GM19238 (cell line): ENCODE data around the gene NMUR1.
"Not testable (repeated sequence)": the region's sequence is repeated elsewhere in the genome, so short reads cannot be mapped to it uniquely, and the experiment has no call there.

Experiments used
- DNase-seq: peaks from one replicate; pipeline ENCODE4 v3.0.0; 2011; ENCODE audit warnings: low spot score; ENCODE audit not compliant: insufficient read length

The NMUR1 gene, protein sequence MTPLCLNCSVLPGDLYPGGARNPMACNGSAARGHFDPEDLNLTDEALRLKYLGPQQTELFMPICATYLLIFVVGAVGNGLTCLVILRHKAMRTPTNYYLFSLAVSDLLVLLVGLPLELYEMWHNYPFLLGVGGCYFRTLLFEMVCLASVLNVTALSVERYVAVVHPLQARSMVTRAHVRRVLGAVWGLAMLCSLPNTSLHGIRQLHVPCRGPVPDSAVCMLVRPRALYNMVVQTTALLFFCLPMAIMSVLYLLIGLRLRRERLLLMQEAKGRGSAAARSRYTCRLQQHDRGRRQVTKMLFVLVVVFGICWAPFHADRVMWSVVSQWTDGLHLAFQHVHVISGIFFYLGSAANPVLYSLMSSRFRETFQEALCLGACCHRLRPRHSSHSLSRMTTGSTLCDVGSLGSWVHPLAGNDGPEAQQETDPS

DNA sequence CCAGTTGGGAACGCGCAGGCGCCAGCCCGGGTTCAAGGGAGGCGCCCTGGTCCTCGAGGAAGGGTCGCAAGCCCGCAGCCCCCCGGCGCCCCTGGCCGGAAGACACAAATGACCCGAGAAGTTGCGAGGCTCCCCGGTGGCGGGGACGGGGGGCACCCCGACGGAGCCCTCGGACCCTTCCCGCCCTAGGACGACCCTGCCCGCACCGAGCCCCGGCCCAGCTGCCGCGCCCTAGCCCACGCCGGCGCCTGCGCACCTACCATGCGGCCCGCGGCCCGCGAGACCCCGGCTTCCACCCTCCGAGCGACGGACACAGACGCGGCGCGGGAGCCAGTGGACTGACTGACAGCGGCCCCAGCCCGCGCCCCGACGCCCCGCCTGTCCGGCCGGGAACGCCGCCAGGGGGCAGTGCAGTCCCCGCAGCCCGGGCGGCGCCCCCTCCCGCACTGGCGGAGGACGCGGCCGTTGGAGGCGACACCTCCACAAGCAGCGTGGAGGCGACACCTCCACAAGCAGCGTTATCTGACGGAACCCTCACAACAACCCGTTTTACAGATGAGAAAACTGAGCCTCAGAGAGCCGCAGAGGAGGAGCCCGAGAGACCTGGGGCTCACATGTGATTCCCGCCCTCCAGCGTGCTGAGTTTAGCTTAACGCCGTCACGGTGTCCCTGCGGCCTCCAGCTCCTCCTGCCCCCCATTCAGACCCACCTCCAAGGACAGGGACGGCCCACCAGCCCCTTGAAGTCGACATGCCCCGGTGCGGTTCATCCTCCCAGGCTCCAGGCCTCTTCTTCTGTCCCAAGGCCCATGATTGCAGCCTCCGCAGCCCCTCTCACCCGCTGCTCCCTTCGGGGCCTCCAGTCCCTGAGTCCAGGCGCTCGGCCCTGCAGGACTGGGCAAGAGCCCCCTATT, at the start of gene NMUR1:
TSS of gene NMUR1 (minus strand) at position 347 of the 913 bp plus-strand sequence. CDS start at position 263, 84 bp downstream.
- peak; percentile 61 for DNase-seq

DNA sequence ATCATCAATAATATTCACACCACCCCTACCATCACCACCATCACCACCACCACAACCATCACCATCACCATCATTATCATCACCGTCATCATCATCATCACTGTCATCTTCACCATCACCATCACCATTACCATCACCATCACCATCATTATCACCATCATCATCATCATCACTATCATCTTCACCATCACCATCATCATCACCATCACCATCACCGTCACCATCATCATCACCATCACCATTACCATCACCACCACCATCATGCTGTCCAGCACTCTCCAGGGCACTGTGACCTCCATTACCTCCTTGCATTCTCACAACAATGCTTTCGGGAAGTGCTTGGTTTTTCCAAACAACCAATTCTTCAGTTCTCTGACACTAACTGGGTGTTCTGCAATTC, 49.3 kb upstream of the NMUR1 start:
- no peak for DNase-seq

DNA sequence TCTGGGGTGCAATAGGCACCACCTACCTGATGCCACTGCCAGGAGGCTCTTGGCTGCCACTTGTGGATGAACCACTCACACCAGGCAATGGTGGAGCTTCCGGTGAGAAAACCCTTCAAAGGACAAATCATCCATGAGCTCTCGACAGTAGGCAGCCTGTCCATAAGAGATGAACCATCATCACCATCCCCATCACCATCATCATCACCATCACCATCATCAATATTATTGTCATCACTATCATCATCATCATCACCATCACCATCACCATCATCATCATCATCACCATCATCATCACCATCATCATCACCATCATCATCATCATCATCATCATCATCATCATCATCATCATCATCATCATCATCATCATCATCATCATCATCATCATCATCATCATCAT, 48.4 kb upstream of the NMUR1 start:
- DNase-seq: not testable (repeated sequence)

DNA sequence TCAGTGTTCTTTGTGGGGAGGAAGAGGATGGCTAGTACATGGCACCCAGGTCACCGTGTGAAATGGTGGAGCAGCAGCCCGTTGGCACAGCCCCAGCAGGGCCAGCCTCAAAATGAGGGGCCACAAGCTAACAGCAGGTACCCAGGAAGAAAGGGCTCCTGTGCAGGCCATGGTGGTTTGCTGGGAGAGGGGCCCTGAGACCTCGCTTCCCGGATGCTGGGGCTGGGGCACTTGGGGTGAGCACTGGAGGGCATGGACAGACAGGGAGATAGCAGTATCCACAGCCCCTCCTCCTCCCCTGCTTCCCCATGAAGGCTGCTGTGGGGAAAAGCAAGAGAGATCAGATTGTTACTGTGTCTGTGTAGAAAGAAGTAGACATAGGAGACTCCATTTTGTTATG, 46.2 kb upstream of the NMUR1 start:
- no peak for DNase-seq

DNA sequence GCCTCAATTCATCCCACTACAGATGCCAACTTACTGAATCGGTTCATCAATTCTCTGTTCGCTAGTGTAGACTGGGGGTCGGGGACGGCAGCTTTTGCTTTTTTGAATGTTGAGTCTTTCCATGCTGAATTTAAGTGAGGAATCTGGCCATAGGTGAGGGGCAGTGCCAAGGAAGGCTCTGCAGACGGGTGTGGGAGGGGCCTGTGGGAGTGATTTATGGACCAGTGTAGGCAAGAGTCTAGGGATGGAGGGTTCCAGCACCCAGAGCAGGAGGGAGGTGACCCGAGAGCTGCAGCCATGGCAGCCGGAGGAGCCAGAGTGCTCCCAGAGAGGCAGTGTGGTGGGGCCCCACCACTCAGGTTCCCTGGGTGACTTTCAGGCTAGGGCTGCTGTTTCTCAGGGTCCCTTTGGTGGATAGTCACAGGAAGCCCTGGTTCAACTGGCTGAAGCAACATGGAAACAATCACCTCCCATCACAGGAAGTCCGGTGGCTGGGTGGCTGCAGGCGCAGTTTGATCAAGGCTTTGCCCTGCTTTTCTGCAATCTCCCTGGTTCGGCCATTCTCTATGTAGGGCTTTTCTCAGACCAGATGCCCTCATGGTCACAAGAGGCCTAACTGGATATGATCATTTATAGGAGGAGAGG, 45.5 kb upstream of the NMUR1 start:
- no peak for DNase-seq

DNA sequence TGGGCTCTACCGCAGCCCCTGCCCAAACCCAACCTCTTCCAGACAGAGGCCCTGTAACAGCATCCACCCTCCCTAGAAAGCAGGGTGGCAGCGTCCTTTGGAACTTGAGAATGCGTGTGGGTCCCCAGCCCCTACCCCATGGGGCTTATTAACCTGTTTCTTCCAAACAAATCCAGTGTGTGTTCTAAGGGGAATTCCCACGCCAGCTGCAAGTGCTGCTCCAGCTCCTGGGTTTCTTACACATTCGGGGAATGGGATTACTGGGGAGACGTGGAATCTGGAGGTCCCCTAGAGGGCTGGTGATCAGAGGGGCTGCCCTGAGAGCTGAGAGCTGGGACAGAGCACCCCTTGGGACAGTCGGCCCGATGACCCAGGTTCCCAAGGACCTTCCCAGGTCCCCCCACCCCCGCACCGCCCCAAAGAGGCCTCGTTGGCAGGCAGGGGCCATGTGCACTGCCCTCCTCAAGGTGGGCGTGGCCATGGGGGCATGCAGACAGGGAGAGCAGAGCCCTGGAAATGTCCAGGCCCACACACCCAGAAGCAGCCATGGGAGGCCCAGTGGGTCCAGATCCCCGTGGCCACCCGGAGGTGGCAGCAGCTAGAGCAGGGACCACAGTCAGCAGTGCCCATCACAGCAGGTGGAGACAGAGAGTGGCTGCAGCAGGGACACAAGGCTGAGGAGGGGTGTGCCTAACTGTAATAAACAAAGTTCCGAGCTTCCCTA, 43.6 kb upstream of the NMUR1 start:
- DNase-seq: no peak

DNA sequence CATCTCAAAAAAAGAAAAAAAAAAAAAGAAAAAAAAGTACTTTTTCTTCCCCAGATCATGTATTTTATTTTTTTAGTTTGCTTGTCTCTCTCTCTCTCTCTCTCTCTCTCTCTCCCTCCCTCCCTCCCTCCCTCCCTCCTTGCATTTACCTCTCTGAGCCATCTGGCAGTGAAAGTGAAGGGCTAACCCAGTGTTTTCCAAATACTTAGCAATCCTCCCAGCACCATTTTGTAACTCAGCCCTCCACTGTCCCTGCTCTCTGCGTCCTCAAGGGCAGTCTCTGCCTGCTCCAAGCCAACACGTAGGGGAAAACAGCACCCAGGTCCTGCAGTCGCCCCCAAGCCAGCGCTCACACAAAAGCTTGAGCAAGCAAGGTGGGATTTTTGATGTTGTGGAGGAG, 42.9 kb upstream of the NMUR1 start:
- DNase-seq: no peak

DNA sequence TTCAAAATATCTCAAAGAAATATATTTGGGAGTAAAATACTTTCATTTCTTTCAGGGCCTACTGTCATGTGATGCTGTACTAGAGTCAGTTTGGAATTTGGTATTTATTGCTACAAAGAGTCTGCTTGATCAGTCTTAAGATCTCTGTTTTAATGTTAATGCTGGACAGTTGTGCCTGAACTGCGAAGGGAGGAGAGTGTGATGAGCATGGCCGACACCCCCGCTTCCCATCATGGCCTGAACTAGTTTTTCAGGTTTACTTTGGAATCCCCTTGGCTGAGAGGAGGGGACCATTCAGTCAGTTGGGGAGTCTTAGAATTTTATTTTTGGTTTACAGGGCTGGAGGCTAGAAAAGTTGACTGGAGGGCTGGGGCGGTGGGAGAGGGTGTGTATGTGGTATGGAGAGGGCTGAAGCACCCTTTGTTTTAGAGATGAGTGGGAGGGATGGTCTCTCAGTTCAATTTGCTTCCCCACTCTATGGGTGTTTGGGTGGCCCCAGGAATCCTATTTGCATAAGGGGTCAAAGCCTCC, 41.5 kb upstream of the NMUR1 start:
- DNase-seq: no peak

DNA sequence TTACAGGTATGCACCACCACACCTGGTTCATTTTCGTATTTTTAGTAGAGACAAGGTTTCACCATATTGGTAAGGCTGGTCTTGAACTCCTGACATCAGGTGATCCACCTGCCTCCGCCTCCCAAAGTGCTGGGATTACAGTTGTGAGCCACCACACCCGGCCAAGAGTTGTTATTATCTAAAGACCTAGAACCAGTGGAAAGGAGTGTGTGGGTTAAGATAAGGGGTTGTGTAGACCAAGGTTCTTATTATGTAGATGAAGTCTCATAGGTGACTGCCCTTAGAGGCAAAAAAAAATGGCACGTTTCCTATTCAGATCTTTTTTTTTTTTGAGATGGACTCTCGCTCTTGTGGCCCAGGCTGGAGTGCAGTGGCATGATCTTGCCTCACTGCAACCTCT, 40.7 kb upstream of the NMUR1 start:
- DNase-seq: not testable (repeated sequence)

DNA sequence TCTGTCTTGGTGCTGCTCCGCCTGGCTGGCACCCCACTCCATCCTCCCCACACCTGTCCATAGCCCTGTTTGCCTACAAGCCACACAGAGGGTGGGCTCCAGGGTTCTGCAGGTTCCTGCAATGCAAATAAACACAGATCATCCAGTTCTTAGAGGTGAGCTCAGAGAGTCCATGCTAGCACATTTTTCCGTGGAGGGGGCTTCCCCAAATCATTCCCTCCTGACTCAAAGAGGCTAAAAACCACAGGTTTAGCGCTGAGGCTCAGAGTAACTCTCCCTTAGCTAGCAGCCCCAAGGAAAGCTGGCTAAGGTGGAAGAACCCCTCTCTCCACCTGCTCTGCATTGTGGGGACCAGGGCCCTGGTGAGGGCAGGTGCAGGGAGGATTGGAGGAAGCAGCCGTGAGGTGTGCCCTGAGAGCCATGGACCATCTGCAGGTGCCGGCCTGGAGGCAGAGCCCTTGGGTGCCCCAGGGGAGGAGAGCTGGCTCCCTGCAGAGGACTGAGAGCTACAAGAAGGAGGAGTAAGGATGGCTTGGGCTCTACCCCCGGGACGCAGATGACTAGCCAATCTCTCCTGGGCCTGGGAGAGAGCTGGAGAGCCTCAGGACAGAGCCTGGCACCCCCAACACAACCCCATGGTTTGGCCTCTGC, 38.7 kb upstream of the NMUR1 start:
- no peak for DNase-seq

DNA sequence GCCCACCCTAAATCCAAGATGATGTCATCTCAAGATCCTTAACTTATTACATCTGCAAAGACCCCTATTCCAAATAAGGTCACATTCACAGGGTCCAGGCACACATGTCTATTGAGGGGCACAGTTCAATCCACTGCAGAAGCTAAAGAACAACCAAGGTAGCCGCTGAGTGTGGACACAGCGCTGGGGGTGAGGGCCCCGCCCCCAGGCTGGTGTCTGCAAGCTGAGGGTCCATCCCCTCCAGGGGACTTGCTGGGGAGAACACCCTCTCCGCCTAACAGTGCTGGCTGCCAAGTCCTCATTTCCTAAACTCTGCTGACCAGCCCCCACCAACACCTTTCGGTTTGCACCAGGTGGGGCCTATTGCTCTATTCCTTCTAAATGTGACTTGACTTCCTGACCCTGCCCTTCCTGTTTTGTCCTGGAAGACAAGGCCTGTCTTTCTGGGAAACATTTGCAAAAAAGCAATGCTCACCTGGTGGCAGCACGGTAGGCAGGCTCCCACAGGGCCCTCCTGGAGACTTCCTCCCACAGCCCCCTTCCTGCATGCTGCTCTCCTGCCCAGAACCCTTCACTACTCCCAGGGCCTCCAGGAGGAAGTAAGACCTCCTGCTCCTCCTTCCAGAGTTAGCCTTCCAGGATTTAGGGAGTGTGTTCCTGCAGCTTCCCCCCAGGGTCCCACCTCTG, 38.0 kb upstream of the NMUR1 start:
- DNase-seq: no peak

DNA sequence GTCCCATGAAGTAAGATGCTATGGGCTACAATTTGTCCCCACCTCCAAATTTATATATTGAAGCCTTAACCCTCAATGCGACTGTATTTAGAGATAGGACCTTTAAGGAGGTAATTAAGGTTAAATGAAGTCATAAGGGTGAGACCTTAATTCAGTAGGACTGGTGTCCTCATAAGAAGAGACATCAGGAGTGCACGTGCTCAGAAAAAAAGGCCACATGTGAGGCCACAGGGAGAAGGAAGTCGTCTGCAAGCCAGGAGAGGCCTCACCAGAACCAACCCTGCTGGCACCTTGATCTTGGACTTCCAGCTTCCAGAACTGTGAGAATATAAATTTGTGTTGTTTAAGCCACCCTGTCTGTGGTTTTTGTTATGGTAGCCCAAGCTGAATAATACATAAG, 36.9 kb upstream of the NMUR1 start:
- DNase-seq: no peak

DNA sequence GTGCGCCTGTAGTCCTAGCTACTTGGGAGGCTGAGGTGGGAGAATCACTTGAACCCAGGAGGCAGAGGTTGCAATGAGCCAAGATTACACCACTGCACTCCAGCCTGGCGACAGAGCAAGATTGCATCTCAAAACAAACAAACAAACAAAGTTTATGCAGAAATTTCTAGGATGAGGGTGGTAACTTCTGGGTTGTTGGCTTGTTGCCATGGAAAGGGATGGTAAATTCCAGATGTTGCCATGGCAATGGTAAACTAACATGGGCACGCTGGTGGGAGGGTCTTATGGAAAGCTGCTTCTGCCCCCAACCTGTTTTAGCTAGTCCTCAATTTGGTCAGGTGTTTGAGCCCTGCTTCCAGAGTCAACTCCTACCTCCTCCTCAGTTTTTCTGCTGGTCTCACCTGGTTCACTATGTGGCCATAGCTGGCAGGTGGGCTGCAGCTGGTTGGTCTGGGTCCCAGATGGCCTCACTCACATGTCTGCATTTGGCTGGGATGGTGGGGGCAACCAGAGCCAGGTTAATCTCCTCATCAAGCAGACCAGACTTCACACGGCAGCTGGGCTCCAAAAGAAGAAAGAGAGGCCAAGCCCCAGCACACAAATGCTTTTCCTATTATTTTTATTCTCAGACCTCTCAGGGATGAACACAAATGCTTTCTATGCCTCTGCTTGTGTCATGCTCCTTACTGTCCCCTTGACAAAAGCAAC, 35.8 kb upstream of the NMUR1 start:
- no peak for DNase-seq

DNA sequence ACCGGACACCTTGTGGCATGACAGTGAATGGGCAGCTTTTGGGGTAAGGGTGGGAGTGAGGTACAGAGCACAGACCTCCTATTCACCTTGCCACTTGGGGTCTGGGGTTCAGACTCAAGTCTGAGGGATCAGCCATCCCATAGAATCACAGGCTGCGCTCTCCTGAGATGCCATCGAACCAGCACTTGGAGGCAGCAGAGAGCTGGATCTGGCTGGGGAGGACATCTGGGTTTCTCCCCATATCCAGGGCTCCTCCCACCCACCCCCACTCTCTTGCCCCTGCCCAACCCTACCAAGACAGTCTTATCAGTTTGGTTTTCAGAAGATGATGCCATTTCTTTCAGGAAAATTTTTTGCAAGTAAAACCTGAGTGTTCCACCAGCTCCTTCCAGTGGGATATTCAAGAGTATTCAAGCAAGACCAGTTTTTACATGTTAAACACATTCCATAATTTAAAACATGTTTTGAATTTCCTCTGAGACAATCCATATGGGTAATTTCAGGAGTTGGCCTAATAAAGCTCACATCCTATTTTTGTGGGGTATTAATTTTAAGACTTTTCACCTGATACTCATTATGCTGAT, 33.2 kb upstream of the NMUR1 start:
- DNase-seq: peak; percentile 39

DNA sequence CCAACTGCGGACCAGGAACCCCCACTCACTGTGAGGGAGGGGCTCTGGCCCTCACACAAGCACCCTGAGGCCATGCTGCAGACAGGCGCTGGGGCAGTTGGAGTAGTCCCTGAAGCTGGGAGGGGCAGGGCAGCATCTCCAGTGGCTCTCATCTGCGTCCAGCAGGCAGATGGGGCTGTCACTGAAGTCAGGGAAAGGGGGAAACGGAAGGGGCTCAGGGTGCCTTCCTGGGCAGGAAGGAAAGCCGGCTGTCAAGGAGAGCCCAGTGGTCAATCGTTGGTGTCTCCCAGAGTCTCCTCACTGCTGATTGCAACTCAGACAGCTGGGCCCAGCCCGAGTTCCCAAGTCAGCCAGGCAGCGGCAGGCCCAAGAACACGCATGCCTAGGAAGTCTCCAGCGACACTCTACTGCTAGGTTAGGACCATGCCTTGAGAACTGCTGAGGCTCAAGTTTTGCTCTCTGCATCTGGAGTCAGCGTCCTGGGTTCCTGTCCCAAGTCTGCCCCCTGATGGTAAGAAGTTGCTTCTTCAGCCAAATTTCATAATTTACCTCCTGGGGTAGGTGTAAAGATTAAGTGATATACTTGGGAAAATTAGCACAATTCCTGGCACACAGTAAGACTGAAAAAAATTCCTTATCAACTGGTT, 27.4 kb upstream of the NMUR1 start:
- DNase-seq: peak; percentile 71

DNA sequence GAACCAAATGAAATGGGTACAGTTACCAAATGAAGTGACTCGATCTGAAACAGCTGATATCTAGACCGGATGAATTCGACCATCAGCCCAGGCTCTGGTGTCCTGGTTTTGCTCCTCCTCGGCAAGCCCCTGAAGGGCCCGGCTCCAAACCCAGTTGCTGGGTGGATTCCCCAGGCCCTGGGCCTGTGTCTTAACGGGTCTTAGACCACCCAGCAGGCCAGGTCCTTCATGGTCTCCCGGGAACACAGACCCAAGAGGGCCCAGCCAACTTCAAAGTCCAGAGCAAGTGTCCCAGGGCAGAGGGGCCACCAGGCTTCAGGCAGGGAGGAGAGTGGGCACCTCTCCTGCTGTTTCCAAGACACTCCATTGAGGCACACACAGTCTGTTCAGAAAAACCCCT, 26.7 kb upstream of the NMUR1 start:
- no peak for DNase-seq

DNA sequence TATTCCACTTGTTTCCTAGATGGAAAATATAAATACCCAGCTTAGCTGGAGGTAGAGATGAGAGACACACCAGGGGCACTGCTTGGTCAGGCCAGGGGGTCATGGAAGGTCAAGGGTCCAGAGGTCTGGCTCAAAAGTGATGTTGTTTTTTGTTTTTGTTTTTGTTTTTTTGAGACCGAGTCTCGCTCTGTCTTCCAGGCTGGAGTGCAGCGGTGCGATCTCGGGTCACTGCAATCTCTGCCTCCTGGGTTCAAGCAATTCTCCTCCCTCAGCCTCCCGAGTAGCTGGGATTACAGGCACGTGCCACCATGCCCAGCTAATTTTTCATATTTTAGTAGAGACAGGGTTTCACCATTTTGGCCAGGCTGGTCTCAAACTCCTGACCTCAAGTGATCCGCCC, 26.3 kb upstream of the NMUR1 start:
- DNase-seq: not testable (repeated sequence)
